Muscle layer of duodenum (tissue), 2 donors: Measurements from ENCODE around the gene CST6.

ENCODE experiments used
- H3K27ac ChIP-seq: one replicate; pipeline ENCODE4 v1.7.0; 2013; ENCODE audit warnings: mild to moderate bottlenecking, low read length
- H3K27me3 ChIP-seq: one replicate; pipeline ENCODE4 v1.7.0; 2013; ENCODE audit warnings: low read depth, mild to moderate bottlenecking, control low read depth, low read length
- H3K36me3 ChIP-seq, 2 donors: one replicate each; pipeline ENCODE4 v1.7.0; 2013; ENCODE audit warnings: low read length in 2 of 2, control low read depth in 1 of 2, mild to moderate bottlenecking in 1 of 2; ENCODE audit not compliant: insufficient read depth in 2 of 2, control insufficient read depth in 1 of 2
- H3K4me1 ChIP-seq, 2 donors: one replicate each; pipeline ENCODE4 v1.7.0; 2013; ENCODE audit warnings: low read length in 2 of 2, mild to moderate bottlenecking in 2 of 2, control low read depth in 1 of 2, moderate library complexity in 1 of 2; ENCODE audit not compliant: insufficient read depth in 2 of 2, control insufficient read depth in 1 of 2
- H3K4me3 ChIP-seq, 2 donors: one replicate each; pipeline ENCODE4 v1.7.0; 2013; ENCODE audit warnings: low read length in 2 of 2, low read depth in 1 of 2, mild to moderate bottlenecking in 1 of 2
- H3K9me3 ChIP-seq, 2 donors: one replicate each; pipeline ENCODE4 v1.7.0; 2013; ENCODE audit warnings: low read length in 2 of 2, control low read depth in 1 of 2, mild to moderate bottlenecking in 1 of 2; ENCODE audit not compliant: control insufficient read depth in 1 of 2
- donor health status: healthy.

Gene CST6, protein sequence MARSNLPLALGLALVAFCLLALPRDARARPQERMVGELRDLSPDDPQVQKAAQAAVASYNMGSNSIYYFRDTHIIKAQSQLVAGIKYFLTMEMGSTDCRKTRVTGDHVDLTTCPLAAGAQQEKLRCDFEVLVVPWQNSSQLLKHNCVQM

DNA sequence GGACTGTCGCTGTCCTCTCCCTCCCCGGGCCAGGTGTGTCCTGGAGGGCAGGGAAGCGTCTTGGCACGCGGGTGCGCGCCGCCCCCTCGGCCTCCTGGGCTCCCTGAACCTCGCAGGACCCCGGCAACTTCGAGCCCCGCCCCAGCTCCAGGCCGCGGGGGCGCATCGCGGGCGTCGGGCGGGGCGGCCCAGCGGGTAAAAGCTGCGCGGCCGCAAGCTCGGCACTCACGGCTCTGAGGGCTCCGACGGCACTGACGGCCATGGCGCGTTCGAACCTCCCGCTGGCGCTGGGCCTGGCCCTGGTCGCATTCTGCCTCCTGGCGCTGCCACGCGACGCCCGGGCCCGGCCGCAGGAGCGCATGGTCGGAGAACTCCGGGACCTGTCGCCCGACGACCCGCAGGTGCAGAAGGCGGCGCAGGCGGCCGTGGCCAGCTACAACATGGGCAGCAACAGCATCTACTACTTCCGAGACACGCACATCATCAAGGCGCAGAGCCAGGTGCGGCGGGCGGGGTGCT is at the start of gene CST6:
Gene CST6, plus strand, starts transcription at position 224 of the 519 bp plus-strand sequence. Its CDS starts 37 bp downstream, at position 261.
- Histone ChIP-seq H3K4me1 (peaks cover 0 to 4% of the 10 kb centered on the region in 2 donors), H3K27me3 (peaks cover 12% of the 10 kb centered on the region), H3K4me3 (peak within 1 kb of the TSS in 1 of 2 donors; percentile 50), H3K9me3 (no peaks in the 10 kb centered on the region), H3K36me3 (no peaks in the 10 kb centered on the region), H3K27ac (no peak within 1 kb of the TSS)

DNA sequence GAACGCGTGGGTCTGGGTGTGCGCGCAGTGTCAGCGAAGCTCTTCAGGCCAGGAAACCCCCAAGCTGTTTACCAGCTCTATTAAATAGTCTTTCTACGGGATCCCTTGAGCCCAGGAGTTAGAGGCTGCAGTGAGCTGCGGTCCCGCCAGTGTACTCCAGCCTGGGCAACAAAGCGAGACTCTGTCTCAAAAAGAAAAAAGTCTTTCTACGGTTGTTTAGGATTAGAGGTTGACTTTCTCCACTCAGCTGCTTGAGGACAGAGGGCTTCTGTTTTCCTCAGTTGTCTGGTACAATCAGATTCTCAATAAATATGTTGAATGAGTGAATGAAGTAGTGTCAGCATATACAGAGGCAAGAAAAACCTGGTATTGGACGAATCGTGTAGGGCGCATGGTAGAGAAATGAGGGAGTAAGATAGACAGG is 49.7 kb upstream of the CST6 start:
- Histone ChIP-seq H3K36me3 (peaks cover 32 to 35% of the 10 kb centered on the region in 2 donors), H3K4me1 (peaks cover 10 to 26% of the 10 kb centered on the region in 2 donors), H3K27me3 (no peaks in the 10 kb centered on the region), H3K9me3 (no peaks in the 10 kb centered on the region), H3K27ac (peak overlapping the region; percentile 7), H3K4me3 (peak overlapping the region; percentile 76 to 96)

- peaks cover 41 to 63% of the 10 kb centered on the region in 2 donors for H3K36me3 ChIP-seq
- no peak overlapping the region for H3K4me3 ChIP-seq
- no peak overlapping the region for H3K27ac ChIP-seq
- no peaks in the 10 kb centered on the region for H3K27me3 ChIP-seq
- H3K9me3 ChIP-seq = no peaks in the 10 kb centered on the region
- peaks cover 10 to 26% of the 10 kb centered on the region in 2 donors for H3K4me1 ChIP-seq
Measured at GRCh38 chr11:65964906-65965305, 46.9 kb upstream of the CST6 start.

- Histone ChIP-seq H3K36me3 (peaks cover 45 to 70% of the 10 kb centered on the region in 2 donors), H3K27ac (no peak overlapping the region), H3K27me3 (no peaks in the 10 kb centered on the region), H3K4me3 (no peak overlapping the region), H3K4me1 (peaks cover 10 to 26% of the 10 kb centered on the region in 2 donors), H3K9me3 (no peaks in the 10 kb centered on the region)
Measured at GRCh38 chr11:65965986-65966762, 45.6 kb upstream of the CST6 start.

GRCh38 chr11:65967329-65967934 is 44.4 kb upstream of the CST6 start:
- H3K4me3 ChIP-seq = no peak overlapping the region
- H3K9me3 ChIP-seq = no peaks in the 10 kb centered on the region
- H3K4me1 ChIP-seq = peaks cover 8 to 23% of the 10 kb centered on the region in 2 donors
- H3K36me3 ChIP-seq = peaks cover 52 to 78% of the 10 kb centered on the region in 2 donors
- H3K27me3 ChIP-seq = no peaks in the 10 kb centered on the region
- no peak overlapping the region for H3K27ac ChIP-seq

GRCh38 chr11:65968600-65969482 is 43.0 kb upstream of the CST6 start:
- H3K9me3 ChIP-seq = no peaks in the 10 kb centered on the region
- H3K4me3 ChIP-seq = no peak overlapping the region
- H3K4me1 ChIP-seq = peaks cover 0 to 9% of the 10 kb centered on the region in 2 donors
- H3K27me3 ChIP-seq = no peaks in the 10 kb centered on the region
- H3K27ac ChIP-seq = no peak overlapping the region
- peaks cover 54 to 81% of the 10 kb centered on the region in 2 donors for H3K36me3 ChIP-seq

DNA sequence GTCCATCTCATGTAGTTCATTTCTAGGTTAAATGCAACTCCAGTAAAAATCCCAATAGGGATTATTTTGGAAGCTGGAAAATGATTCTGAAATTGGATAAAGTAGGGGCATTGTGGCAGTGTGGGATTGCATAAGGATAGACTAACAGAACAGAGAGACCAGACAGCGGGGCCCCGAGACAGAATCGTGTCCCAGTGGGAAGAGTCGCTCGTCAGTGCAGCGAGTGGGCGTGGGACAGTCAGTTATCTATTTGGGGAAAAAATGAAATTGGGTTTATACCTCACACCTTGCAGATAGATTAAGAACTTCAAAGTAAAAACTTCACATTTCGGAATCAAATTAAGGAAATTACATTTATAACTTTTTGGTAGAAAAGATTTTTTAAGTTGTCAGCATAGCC is 39.7 kb upstream of the CST6 start:
- Histone ChIP-seq H3K4me3 (no peak overlapping the region), H3K9me3 (no peaks in the 10 kb centered on the region), H3K4me1 (peaks cover 0 to 3% of the 10 kb centered on the region in 2 donors), H3K36me3 (peaks cover 23 to 60% of the 10 kb centered on the region in 2 donors), H3K27me3 (no peaks in the 10 kb centered on the region), H3K27ac (no peak overlapping the region)

- Histone ChIP-seq H3K4me3 (no peak overlapping the region), H3K36me3 (peaks cover 22 to 60% of the 10 kb centered on the region in 2 donors), H3K27me3 (no peaks in the 10 kb centered on the region), H3K9me3 (no peaks in the 10 kb centered on the region), H3K27ac (no peak overlapping the region), H3K4me1 (peaks cover 0 to 3% of the 10 kb centered on the region in 2 donors)
Measured at GRCh38 chr11:65973439-65974110, 38.2 kb upstream of the CST6 start.

DNA sequence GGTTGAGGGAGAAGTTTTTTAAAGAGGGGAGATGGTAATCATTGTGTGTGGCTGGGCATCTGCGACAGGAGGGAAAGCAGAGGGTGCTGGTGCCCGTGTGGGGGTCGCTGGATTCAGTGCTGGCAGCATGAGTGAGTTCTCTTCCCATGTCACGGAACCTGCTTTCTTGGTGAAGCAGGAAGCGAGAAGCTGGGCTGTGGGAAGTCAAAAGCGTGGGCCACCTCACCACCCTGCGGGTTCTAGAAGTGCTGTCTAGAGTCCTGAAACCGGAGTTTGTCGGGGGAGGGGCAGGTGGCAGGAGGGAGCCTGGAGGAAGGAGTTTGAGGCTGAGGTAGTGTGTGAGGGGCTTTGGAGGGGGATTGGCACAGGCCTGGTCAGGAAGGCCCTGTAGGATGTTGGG is 36.0 kb upstream of the CST6 start:
- Histone ChIP-seq H3K36me3 (peaks cover 17 to 53% of the 10 kb centered on the region in 2 donors), H3K4me1 (no peaks in the 10 kb centered on the region), H3K27ac (no peak overlapping the region), H3K27me3 (no peaks in the 10 kb centered on the region), H3K4me3 (no peak overlapping the region), H3K9me3 (no peaks in the 10 kb centered on the region)
